BLaER1 (cell line): ENCODE data around the gene CIB4.

Source experiments
- H3K27ac ChIP-seq: shearing (Covaris generic); formaldehyde crosslinking; 2 replicates; pipeline ENCODE4 v1.8.1; 2022
- H3K27me3 ChIP-seq: shearing (Covaris generic); formaldehyde crosslinking; 2 replicates; pipeline ENCODE4 v1.8.1; 2022
- H3K36me3 ChIP-seq: shearing (Covaris generic); formaldehyde crosslinking; 2 replicates; pipeline ENCODE4 v1.8.1; 2022
- H3K4me1 ChIP-seq: shearing (Covaris generic); formaldehyde crosslinking; 2 replicates; pipeline ENCODE4 v1.8.1; 2022
- H3K4me2 ChIP-seq: shearing (Covaris generic); formaldehyde crosslinking; 2 replicates; pipeline ENCODE4 v1.8.1; 2022
- H3K4me3 ChIP-seq: shearing (Covaris generic); formaldehyde crosslinking; 2 replicates; pipeline ENCODE4 v1.8.1; 2022
- H3K9ac ChIP-seq: shearing (Covaris generic); formaldehyde crosslinking; 2 replicates; pipeline ENCODE4 v1.8.1; 2022
- H3K9me3 ChIP-seq: shearing (Covaris generic); formaldehyde crosslinking; 2 replicates; pipeline ENCODE4 v1.8.1; 2022
- H4K20me1 ChIP-seq: shearing (Covaris generic); formaldehyde crosslinking; 2 replicates; pipeline ENCODE4 v1.8.1; 2022
- Cebpa-rat ChIP-seq: shearing (Covaris generic); IDR thresholded peaks from 2 replicates; pipeline ENCODE4 v1.8.1; 2022

Gene CIB4

GRCh38 chr2:26626606-26627005, 14.6 kb downstream of the CIB4 start:
- no peak overlapping the region for H3K4me2 ChIP-seq
- no peaks in the 10 kb centered on the region for H3K36me3 ChIP-seq
- no peak overlapping the region for H3K9ac ChIP-seq
- H3K4me3 ChIP-seq = no peak overlapping the region
- TF ChIP-seq Cebpa-rat = no peak
- H3K27me3 ChIP-seq = no peaks in the 10 kb centered on the region
- no peaks in the 10 kb centered on the region for H4K20me1 ChIP-seq
- H3K4me1 ChIP-seq = peaks cover 16% of the 10 kb centered on the region
- H3K27ac ChIP-seq = no peak overlapping the region
- H3K9me3 ChIP-seq = no peaks in the 10 kb centered on the region; the same call in 1 of the 2 replicates

GRCh38 chr2:26623541-26624495, 17.3 kb downstream of the CIB4 start:
- Histone ChIP-seq H3K9ac (no peak overlapping the region), H3K4me1 (peaks cover 30% of the 10 kb centered on the region), H3K27me3 (no peaks in the 10 kb centered on the region), H3K4me2 (no peak overlapping the region), H3K9me3 (no peaks in the 10 kb centered on the region; the same call in 1 of the 2 replicates), H3K27ac (no peak overlapping the region), H4K20me1 (no peaks in the 10 kb centered on the region), H3K36me3 (no peaks in the 10 kb centered on the region), H3K4me3 (no peak overlapping the region)
- no peak for TF ChIP-seq Cebpa-rat

- no peak overlapping the region for H3K4me2 ChIP-seq
- no peaks in the 10 kb centered on the region for H3K27me3 ChIP-seq
- no peak for TF ChIP-seq Cebpa-rat
- no peaks in the 10 kb centered on the region for H3K36me3 ChIP-seq
- no peaks in the 10 kb centered on the region; the same call in 1 of the 2 replicates for H3K9me3 ChIP-seq
- peaks cover 39% of the 10 kb centered on the region for H3K4me1 ChIP-seq
- H4K20me1 ChIP-seq = no peaks in the 10 kb centered on the region
- no peak overlapping the region for H3K4me3 ChIP-seq
- H3K9ac ChIP-seq = no peak overlapping the region
- no peak overlapping the region for H3K27ac ChIP-seq
Observed at GRCh38 chr2:26621469-26622199, 19.5 kb downstream of the CIB4 start.

- peak overlapping the region; percentile 45; the same call in 1 of the 2 replicates for H3K4me2 ChIP-seq
- H4K20me1 ChIP-seq = no peaks in the 10 kb centered on the region
- TF ChIP-seq Cebpa-rat = no peak
- no peak overlapping the region for H3K27ac ChIP-seq
- no peak overlapping the region for H3K4me3 ChIP-seq
- no peaks in the 10 kb centered on the region for H3K36me3 ChIP-seq
- H3K4me1 ChIP-seq = peaks cover 54% of the 10 kb centered on the region
- no peaks in the 10 kb centered on the region for H3K9me3 ChIP-seq
- H3K9ac ChIP-seq = no peak overlapping the region
- no peaks in the 10 kb centered on the region for H3K27me3 ChIP-seq
Observed at GRCh38 chr2:26620031-26620605, 21.0 kb downstream of the CIB4 start.

GRCh38 chr2:26619521-26619951, 21.6 kb downstream of the CIB4 start:
- no peak overlapping the region for H3K9ac ChIP-seq
- H3K27me3 ChIP-seq = no peaks in the 10 kb centered on the region
- no peaks in the 10 kb centered on the region for H3K36me3 ChIP-seq
- no peak overlapping the region for H3K27ac ChIP-seq
- H3K4me3 ChIP-seq = no peak overlapping the region
- no peaks in the 10 kb centered on the region for H3K9me3 ChIP-seq
- H4K20me1 ChIP-seq = no peaks in the 10 kb centered on the region
- peak overlapping the region; percentile 45 for H3K4me2 ChIP-seq
- peaks cover 60% of the 10 kb centered on the region for H3K4me1 ChIP-seq
- TF ChIP-seq Cebpa-rat = no peak

GRCh38 chr2:26619096-26619495, 22.1 kb downstream of the CIB4 start:
- Histone ChIP-seq H3K4me1 (peaks cover 62% of the 10 kb centered on the region), H3K9ac (no peak overlapping the region), H3K36me3 (no peaks in the 10 kb centered on the region), H3K4me3 (no peak overlapping the region), H3K4me2 (peak overlapping the region; percentile 45), H3K27ac (no peak overlapping the region), H4K20me1 (no peaks in the 10 kb centered on the region), H3K9me3 (no peaks in the 10 kb centered on the region), H3K27me3 (no peaks in the 10 kb centered on the region)
- TF ChIP-seq Cebpa-rat = no peak

- Histone ChIP-seq H3K36me3 (no peaks in the 10 kb centered on the region), H3K27ac (no peak overlapping the region), H3K4me3 (no peak overlapping the region), H3K4me1 (peaks cover 64% of the 10 kb centered on the region), H4K20me1 (no peaks in the 10 kb centered on the region), H3K27me3 (no peaks in the 10 kb centered on the region), H3K4me2 (no peak overlapping the region), H3K9me3 (no peaks in the 10 kb centered on the region), H3K9ac (no peak overlapping the region)
- no peak for TF ChIP-seq Cebpa-rat
Observed at GRCh38 chr2:26618611-26619010, 22.6 kb downstream of the CIB4 start.

- H3K9ac ChIP-seq = no peak overlapping the region
- TF ChIP-seq Cebpa-rat = no peak
- H3K27me3 ChIP-seq = no peaks in the 10 kb centered on the region
- H3K4me3 ChIP-seq = no peak overlapping the region
- peaks cover 72% of the 10 kb centered on the region for H3K4me1 ChIP-seq
- no peaks in the 10 kb centered on the region for H3K9me3 ChIP-seq
- no peaks in the 10 kb centered on the region for H3K36me3 ChIP-seq
- no peaks in the 10 kb centered on the region for H4K20me1 ChIP-seq
- H3K4me2 ChIP-seq = no peak overlapping the region
- H3K27ac ChIP-seq = no peak overlapping the region
Observed at GRCh38 chr2:26617588-26618083, 23.5 kb downstream of the CIB4 start.

- Histone ChIP-seq H3K9me3 (no peaks in the 10 kb centered on the region), H3K36me3 (no peaks in the 10 kb centered on the region), H4K20me1 (no peaks in the 10 kb centered on the region), H3K27ac (peak overlapping the region; percentile 38; the same call in 1 of the 2 replicates), H3K4me3 (no peak overlapping the region), H3K4me1 (peaks cover 72% of the 10 kb centered on the region), H3K9ac (no peak overlapping the region), H3K4me2 (no peak overlapping the region), H3K27me3 (no peaks in the 10 kb centered on the region)
- TF ChIP-seq Cebpa-rat = no peak
Observed at GRCh38 chr2:26616706-26617587, 24.2 kb downstream of the CIB4 start.
